Motor neuron (in vitro differentiated cells): ENCODE results near the gene CXCL14. TPM values are rescaled to one million over a fixed set of nuclear protein-coding genes. Genes with fewer than 3 reads are reported as not detected.
A peak's percentile ranks its signal among the peaks of the same experiment; 100 is the strongest.

Experiments
- ATAC-seq, 8 experiments: fragments of 200-7000 bp; cut with Tn5 transposase; replicated peaks in 6 of 8; 2 replicates each; pipeline ENCODE4 v1.8.0; 2021; ENCODE audit warnings: mild to moderate bottlenecking in 8 of 8, moderate library complexity in 8 of 8
- H3K27ac ChIP-seq, 2 donors: fragments of 250-450 bp; sonication (Bioruptor Pico); 2 replicates each; pipeline ENCODE4 v1.9.0; 2021; ENCODE audit warnings: antibody characterized with exemption in 2 of 2, mild to moderate bottlenecking in 2 of 2, moderate library complexity in 1 of 2
- H3K4me1 ChIP-seq, 2 donors: fragments of 250-450 bp; sonication (Bioruptor Pico); replicated peaks in 1 of 2; 2 replicates each; pipeline ENCODE4 v1.6.1; 2021; ENCODE audit warnings: antibody characterized with exemption in 2 of 2, mild to moderate bottlenecking in 2 of 2, moderate library complexity in 1 of 2
- H3K4me3 ChIP-seq, 5 donors: fragments of 250-450 bp; sonication (Bioruptor Pico); 2 replicates each; pipeline ENCODE4 v1.9.0; 2021; ENCODE audit warnings: antibody characterized with exemption in 5 of 5, mild to moderate bottlenecking in 5 of 5, moderate library complexity in 4 of 5
- WGBS, 10 experiments: fragments of 450-650 bp; shearing (Covaris generic); methylation state at CpG; one replicate each; pipeline ENCODE4 v1.0.0; 2022; 5-methylcytosine and 5-hydroxymethylcytosine counted together
- in situ Hi-C, 9 experiments: fragments of 400-800 bp; cut with MboI; loops; one replicate each; pipeline ENCODE4 v1.15.0; 2021; ENCODE audit warnings: low sequenced_read_pairs in 9 of 9, low pct_unique_long_range_greater_than_20kb in 2 of 9; ENCODE audit not compliant: unreplicated experiment in 9 of 9
- total RNA-seq, 8 experiments: library from RNA; unstranded; fragments of 300-600 nt; gene quantifications; 2 replicates each; pipeline versions ENCODE4 v1.2.3 to v1.2.4, GENCODE V29; 2022

CXCL14 gene
- total RNA-seq, 8 experiments from 2014 or later = 0.21 to 13.4 (median 1.1) TPM; not detected in 1

DNA sequence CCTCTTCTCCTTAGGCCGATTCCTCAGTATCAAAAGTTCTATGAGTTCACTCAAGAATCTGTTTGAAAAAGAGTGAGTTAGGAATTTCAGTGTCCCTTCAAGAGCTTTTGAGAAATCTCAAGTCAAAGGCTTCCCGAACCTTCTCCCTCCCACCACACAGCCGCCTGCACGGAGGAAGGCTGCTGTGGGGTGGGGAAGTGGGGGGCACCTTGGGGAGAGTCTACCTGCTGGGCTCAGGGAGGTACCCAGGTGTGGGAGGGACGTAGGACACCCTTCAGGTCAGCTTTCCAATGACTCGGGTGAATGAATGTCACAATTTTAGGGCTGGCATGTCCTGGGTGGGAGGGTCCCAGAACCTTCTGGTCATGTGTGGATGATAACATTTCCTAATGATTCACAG, 17.5 kb downstream of the CXCL14 start:
- Histone ChIP-seq H3K4me1 (peaks cover 17% of the 10 kb centered on the region in 2 donors), H3K27ac (no peak overlapping the region), H3K4me3 (no peak overlapping the region)
- ATAC-seq = no peak
- whole genome bisulfite sequencing, 10 experiments = 80 to 100% (median 86%) methylated on average over 1 of the region's 6 CpGs; no CpG with 5 or more reads in 7 of the 10 experiments
- in situ Hi-C loops = loop anchor here in 8 of 9 experiments (10.0 to 25.0 kb wide), 4 partner anchors 164 to 276 kb away; partner anchors contain the start of gene SLC25A48 (in 5 of the 8)

DNA sequence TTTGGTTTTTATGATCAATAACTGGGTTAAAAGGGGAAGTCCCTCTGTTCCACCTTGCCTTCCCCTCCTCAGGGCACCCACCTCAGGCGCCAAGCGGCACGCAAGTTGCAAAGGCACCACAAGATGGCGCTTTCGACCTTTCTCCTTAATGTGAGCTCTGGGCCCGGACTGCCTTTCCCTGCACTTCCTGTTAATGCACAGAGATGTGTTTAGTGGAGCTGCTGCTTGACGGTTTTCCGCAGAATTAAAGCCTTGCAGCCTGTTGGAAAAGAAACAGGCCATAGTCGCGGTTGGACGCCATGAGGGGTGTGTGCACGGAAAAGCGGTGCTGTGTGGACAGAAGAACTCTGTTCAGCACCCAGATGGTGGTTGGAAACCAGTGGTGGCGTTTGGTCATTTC, 17.9 kb downstream of the CXCL14 start:
- in situ Hi-C loops = loop anchor here in 8 of 9 experiments (10.0 to 25.0 kb wide), 4 partner anchors 164 to 276 kb away; partner anchors contain the start of gene SLC25A48 (in 5 of the 8)
- ATAC-seq = peak; percentile 82 to 99 (median 92)
- peaks cover 15 to 17% of the 10 kb centered on the region in 2 donors for H3K4me1 ChIP-seq
- H3K4me3 ChIP-seq = no peak overlapping the region
- WGBS, 10 experiments = 5 to 100% (median 18%) methylated on average over 1 to 11 of the region's 14 CpGs; no CpG with 5 or more reads in 4 of the 10 experiments
- H3K27ac ChIP-seq = no peak overlapping the region

DNA sequence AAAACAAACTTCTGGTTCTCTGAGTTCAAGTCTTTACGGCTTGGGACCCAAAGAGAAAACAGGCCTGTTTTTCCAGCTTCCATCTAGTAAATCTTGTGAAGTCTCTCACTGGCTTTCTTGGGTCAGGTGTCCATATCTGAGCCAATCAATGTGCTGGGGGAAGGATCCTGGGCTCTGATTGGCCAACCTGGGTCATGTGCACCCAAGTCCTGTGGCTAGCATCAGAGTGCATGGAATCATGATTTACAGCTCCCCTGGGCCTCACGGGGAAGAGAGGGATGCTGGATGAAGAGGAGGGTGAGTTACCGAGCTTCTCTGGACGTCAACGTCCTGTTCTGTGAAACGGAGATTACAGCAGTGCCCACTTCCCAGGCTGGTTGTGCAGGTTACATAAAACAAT, 19.4 kb downstream of the CXCL14 start:
- in situ Hi-C loops = loop anchor here (5.0 to 25.0 kb wide), 7 partner anchors 95 to 278 kb away; partner anchors contain the start of gene SLC25A48 (in 8 of the 9)
- ATAC-seq = peak in 4 of 8 experiments; percentile 46 to 73 (median 60)
- H3K4me3 ChIP-seq = no peak overlapping the region
- no peak overlapping the region for H3K27ac ChIP-seq
- H3K4me1 ChIP-seq = peaks cover 3 to 12% of the 10 kb centered on the region in 2 donors
- 33 to 100% (median 74%) methylated on average over 1 to 6 of the region's 6 CpGs; no CpG with 5 or more reads in 5 of the 10 experiments for WGBS, 10 experiments

DNA sequence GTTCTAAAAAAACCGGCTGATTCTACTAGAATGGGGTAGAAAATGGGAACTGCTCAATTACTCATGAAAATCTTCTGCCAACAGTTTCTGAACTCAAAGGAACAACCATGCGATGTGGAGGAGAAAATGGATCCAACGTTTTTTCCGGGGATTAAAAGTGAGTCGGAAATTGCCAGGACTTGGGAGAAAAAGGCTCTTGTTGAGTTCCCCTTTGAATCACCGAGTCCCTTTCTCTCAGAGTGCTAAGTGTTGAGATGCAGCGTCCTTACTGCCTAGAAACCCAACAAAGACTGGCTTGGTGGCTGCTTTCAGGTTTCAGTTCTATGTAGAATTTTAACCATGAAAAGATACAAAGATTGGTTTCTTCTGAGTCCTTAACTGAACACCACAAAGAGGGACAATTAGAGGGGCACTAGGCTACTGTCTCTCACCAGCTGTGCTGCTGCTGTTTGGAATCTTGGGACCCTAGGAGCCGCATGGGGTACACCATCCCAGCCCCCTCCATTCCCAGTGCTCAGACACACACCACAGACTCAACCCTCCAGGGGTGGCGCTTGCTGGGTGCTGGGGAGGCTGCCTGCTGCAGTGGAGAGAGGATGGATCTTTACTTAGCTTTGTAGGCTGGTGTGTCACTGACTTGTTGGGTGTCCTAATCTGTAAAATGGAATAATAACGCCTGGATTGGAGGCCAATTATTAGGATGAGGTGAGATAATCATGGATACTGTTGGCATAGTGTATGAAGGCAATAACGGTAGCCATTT, 21.5 kb downstream of the CXCL14 start:
- ATAC-seq = no peak
- in situ Hi-C loops = loop anchor here (5.0 to 25.0 kb wide), 7 partner anchors 92 to 280 kb away; partner anchors contain the start of gene SLC25A48 (in 8 of the 9)
- Histone ChIP-seq H3K4me3 (no peak overlapping the region), H3K4me1 (peaks cover 3 to 6% of the 10 kb centered on the region in 2 donors), H3K27ac (no peak overlapping the region)
- 40 to 86% (median 74%) methylated on average over 5 to 10 of the region's 11 CpGs; no CpG with 5 or more reads in 1 of the 10 experiments for WGBS, 10 experiments

DNA sequence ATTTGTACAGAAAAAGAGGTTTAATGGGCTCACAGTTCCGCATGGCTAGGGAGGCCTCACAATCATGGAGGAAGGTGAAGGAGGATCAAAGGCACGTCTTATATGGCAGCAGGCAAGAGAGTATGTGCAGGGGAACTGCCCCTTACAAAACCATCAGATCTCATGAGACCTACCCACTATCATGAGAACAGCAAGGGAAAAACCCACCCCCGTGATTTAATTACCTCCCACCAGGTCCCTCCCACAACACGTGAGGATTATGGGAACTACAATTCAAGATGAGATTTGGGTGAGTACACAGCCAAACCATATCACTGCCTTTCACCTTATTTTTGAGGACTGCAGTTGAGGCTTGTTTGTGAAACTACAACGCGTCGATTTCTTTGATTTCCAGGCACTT, 22.2 kb downstream of the CXCL14 start:
- H3K27ac ChIP-seq = no peak overlapping the region
- H3K4me3 ChIP-seq = no peak overlapping the region
- 40 to 100% (median 82%) methylated on average over 1 to 7 of the region's 7 CpGs; no CpG with 5 or more reads in 2 of the 10 experiments for WGBS, 10 experiments
- in situ Hi-C loops = loop anchor here (5.0 to 25.0 kb wide), 7 partner anchors 92 to 281 kb away; partner anchors contain the start of gene SLC25A48 (in 8 of the 9)
- ATAC-seq = no peak
- H3K4me1 ChIP-seq = peaks cover 0 to 3% of the 10 kb centered on the region in 2 donors

DNA sequence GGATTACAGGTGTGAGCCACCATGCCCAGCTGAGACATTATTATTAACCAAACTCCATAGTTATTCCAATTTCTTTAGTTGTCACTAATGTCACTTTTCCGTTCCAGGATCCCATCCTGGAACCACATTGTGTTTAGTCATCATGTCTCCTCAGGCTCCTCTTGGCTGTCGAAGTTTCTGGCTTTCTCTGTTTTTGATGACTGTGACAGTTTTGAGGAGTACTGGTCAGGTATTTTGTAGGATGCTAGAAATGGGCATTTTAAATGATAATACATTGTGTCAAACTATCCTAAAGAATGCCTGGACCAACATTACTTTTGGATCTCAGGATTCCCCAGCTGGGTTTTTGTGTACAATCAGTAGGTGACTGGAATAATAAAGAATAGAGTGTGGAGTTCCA, 23.3 kb downstream of the CXCL14 start:
- H3K4me1 ChIP-seq = no peaks in the 10 kb centered on the region
- in situ Hi-C loops = loop anchor here (5.0 to 25.0 kb wide), 7 partner anchors 91 to 282 kb away; partner anchors contain the start of gene SLC25A48 (in 8 of the 9)
- 0 to 100% (median 79%) methylated on average over 1 to 2 of the region's 2 CpGs; no CpG with 5 or more reads in 3 of the 10 experiments for WGBS, 10 experiments
- ATAC-seq = no peak
- no peak overlapping the region for H3K4me3 ChIP-seq
- H3K27ac ChIP-seq = no peak overlapping the region

DNA sequence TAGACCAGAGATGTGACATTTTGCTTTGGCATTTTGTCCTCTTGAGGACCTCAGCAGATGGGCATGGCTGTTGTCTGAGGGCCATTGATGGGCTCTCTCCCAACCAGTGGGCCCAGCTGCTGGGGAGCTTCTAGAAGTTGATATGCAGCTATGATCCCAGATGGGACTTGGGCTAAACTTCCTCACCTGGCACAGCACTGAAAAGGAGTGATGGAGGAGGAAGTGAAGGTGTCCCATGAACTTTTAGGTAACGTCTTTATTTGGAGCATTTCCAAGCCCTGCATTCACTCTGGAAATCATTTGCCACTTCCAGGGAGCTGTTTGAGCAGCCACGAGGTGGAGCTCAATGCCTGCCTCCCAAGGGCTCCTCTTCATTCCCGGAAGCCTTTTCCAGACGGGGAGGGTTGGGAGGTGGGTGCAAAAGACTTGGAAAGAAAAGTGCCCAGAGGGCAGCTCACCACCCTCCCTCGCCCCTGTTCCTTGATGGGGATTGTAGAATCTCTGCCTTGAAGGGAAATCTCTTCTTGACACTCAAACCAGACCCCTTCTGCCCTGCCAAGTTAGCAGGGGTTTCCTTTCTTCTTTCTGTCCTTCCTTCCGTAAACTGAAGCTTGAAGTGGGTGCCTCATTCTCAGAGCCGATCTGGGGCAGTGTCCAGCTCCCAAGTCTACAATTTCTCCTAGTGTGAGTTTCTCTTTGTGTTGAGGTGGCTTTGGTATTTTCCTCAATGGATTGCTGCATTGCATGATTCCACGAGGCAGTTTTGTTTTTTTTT, 24.9 kb downstream of the CXCL14 start:
- in situ Hi-C loops = loop anchor here in 8 of 9 experiments (5.0 to 25.0 kb wide), 6 partner anchors 89 to 283 kb away; partner anchors contain the start of gene SLC25A48 (in 6 of the 8)
- Histone ChIP-seq H3K4me3 (no peak overlapping the region), H3K27ac (no peak overlapping the region), H3K4me1 (no peaks in the 10 kb centered on the region)
- WGBS, 10 experiments = 0 to 75% (median 31%) methylated on average over 1 to 7 of the region's 8 CpGs; no CpG with 5 or more reads in 1 of the 10 experiments
- peak in 3 of 8 experiments; percentile 58 to 86 (median 79) for ATAC-seq

DNA sequence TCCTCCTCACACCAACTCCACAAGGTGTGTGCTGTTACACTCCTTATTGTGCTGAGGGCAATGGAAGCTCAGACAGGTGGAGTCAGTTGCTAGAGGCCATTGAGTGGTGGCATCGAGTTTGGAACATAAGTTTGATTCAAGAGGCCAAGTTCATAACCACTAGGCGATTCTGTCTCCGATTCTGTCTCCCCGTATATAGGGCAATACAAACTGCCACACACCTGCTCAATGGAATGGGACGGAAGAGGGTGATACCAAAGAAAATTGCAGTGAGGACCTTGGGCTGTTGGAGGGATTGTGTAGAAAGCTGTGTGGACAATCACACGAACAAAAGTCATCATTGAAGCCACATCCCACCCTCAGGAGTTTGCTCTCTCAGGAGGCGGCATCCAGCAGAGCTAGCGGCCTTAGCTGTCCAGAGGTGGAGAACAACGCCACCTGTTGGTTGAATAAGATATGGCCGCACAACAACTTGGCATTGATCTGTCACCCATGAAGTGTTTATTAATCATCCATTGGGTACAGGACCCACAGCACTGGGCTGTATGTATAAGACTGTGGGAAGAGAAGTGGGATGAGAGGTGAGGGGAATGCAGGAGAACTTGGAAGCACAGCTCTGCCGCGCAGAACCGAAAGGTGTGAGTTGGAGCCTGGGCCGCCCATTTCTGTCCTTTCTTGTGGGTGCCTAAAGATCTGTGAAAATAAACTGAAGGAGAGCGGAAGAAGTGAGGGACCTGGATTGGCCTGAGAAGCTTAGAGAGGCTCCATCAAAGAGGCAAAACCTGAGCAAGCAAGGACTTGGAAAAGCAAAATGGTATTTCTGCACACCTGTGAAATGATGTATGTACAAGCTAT, 27.0 kb downstream of the CXCL14 start:
- H3K4me3 ChIP-seq = no peak overlapping the region
- peak; percentile 80 to 93 (median 88) for ATAC-seq
- H3K27ac ChIP-seq = no peak overlapping the region
- in situ Hi-C loops = loop anchor here in 8 of 9 experiments (5.0 to 25.0 kb wide), 6 partner anchors 87 to 285 kb away; partner anchors contain the start of gene SLC25A48 (in 6 of the 8)
- WGBS, 10 experiments = 0 to 70% (median 46%) methylated on average over 2 to 9 of the region's 15 CpGs; no CpG with 5 or more reads in 1 of the 10 experiments
- peaks cover 3 to 5% of the 10 kb centered on the region in 2 donors for H3K4me1 ChIP-seq

DNA sequence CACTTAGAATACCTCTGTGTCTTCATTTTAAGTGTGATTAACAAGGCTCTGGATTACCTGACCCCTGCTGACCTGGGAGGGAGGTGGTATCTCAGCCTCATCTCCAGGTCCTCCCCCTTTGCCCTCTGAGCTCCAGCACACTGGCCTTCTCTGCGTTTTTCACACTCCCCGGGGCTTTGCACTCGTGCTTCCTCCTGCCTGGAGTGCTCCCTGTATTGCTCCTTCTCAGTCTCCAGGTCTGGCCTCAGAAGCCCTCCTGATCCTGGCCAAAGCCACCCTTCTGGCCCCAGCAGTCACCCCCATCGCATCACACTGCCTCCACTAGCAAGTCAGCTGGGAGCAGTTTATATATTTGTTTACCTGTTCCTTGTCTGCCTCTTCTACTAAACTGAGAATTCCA, 29.4 kb downstream of the CXCL14 start:
- WGBS, 10 experiments = 0 to 67% (median 27%) methylated on average over 1 to 4 of the region's 4 CpGs; no CpG with 5 or more reads in 3 of the 10 experiments
- no peak for ATAC-seq
- in situ Hi-C loops = no loop called here

DNA sequence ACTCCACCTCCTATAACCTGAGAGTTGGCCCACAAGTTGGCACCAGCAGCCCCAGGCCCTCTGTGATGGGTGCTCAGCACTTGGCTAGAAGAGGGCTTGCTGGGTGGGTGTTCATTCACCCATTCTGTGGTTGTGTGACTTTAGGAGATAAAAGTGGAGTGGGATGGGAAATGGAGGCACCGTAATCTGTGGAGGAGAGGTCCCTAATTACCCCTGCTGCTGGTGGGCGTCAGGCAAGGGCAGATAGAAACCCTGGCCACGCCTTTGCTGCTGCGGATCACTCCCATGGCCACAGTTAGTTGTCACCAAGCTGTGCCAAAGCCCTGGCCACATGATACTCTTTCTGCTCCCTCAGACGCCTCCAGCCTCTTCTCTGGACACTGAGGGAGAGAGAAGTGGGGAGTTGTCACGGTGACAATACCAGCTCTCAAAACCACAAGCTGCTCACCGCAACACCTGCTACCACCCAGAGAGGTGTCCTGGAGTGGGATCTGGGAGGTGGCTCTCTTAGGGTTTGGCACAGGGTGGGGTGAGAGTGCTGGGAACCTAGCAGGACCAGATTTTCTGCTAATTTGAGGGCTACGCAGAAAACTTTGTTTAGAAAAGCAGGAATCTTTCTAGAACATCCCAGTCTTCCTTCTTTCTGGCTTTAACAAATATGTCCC, 31.1 kb downstream of the CXCL14 start:
- Histone ChIP-seq H3K4me1 (peaks cover 40 to 42% of the 10 kb centered on the region in 2 donors), H3K4me3 (no peak overlapping the region), H3K27ac (no peak overlapping the region)
- in situ Hi-C loops = no loop called here
- WGBS, 10 experiments = 0 to 100% (median 50%) methylated on average over 1 to 2 of the region's 8 CpGs; no CpG with 5 or more reads in 6 of the 10 experiments
- no peak for ATAC-seq

More for the DNA sequence above, 29.4 kb downstream of the CXCL14 start:
- peaks cover 27 to 29% of the 10 kb centered on the region in 2 donors for H3K4me1 ChIP-seq
- no peak overlapping the region for H3K27ac ChIP-seq
- no peak overlapping the region for H3K4me3 ChIP-seq

DNA sequence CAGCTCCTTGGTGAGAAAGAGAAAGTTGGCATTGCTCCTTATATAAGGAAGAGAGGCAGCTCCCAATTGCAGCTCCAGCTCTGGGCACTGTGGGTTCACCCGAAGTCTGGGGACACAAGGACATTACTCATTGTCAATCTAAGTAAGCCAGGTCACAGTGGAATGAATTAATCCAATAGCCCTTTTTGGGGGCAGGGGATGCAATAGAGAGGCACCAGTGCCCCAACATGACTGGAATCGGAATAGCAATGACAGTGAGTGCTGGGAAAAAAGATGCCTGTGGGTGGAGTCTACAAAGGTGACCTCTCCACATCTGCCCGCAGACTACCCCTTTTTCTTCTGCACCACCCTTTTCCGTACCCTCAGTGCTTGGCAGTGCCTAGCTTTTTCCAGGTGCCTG, 31.9 kb downstream of the CXCL14 start:
- no peak for ATAC-seq
- H3K4me1 ChIP-seq = peaks cover 42 to 50% of the 10 kb centered on the region in 2 donors
- H3K27ac ChIP-seq = no peak overlapping the region
- in situ Hi-C loops = no loop called here
- WGBS, 10 experiments = 0 to 100% (median 60%) methylated on average over 1 to 3 of the region's 4 CpGs; no CpG with 5 or more reads in 3 of the 10 experiments
- no peak overlapping the region for H3K4me3 ChIP-seq
